H4 (cell line): ENCODE measurements around the gene TTC34. TPM values are rescaled to one million over a fixed set of nuclear protein-coding genes. Genes with fewer than 3 reads are reported as not detected.

Experiments
- DNase-seq: peaks from one replicate; pipeline ENCODE4 v3.0.0-alpha.2; 2015; ENCODE audit warnings: low spot score
- total RNA-seq: library from RNA; depleted of rRNA; stranded (reverse); fragments of >200 nt; shearing (Covaris generic); gene quantifications from 2 replicates; pipeline ENCODE4 v1.2.3, GENCODE V29; 2014

TTC34 gene
- total RNA-seq, 1 experiment from 2014 or later: 0.10 TPM

GRCh38 chr1:2605509-2606395, 195.7 kb downstream of the TTC34 start:
- DNase-seq: no peak

GRCh38 chr1:2604844-2605508, 196.5 kb downstream of the TTC34 start:
- no peak for DNase-seq

- no peak for DNase-seq
Observed at GRCh38 chr1:2604156-2604843, 197.2 kb downstream of the TTC34 start.

GRCh38 chr1:2603521-2604155, 197.9 kb downstream of the TTC34 start:
- no peak for DNase-seq

GRCh38 chr1:2602866-2603520, 198.5 kb downstream of the TTC34 start:
- no peak for DNase-seq

GRCh38 chr1:2602311-2602835, 199.1 kb downstream of the TTC34 start:
- no peak for DNase-seq

GRCh38 chr1:2601721-2602303, 199.7 kb downstream of the TTC34 start:
- no peak for DNase-seq

GRCh38 chr1:2598329-2598931, 203.1 kb downstream of the TTC34 start:
- no peak for DNase-seq

- no peak for DNase-seq
Observed at GRCh38 chr1:2597441-2598328, 203.8 kb downstream of the TTC34 start.

GRCh38 chr1:2596530-2597333, 204.8 kb downstream of the TTC34 start:
- DNase-seq: no peak

- no peak for DNase-seq
Observed at GRCh38 chr1:2595812-2596529, 205.5 kb downstream of the TTC34 start.

- DNase-seq: no peak
Observed at GRCh38 chr1:2595261-2595811, 206.2 kb downstream of the TTC34 start.

GRCh38 chr1:2594641-2595131, 206.8 kb downstream of the TTC34 start:
- DNase-seq: no peak

GRCh38 chr1:2594001-2594640, 207.4 kb downstream of the TTC34 start:
- no peak for DNase-seq

- DNase-seq: no peak
Observed at GRCh38 chr1:2593251-2593878, 208.1 kb downstream of the TTC34 start.

GRCh38 chr1:2592672-2593071, 208.8 kb downstream of the TTC34 start:
- DNase-seq: no peak
